NCI-H526 treated with DMSO at 0.1 percent for 48 hours (cell line): ENCODE data around the gene EPHA2.
"Not testable (repeated sequence)": the region's sequence is repeated elsewhere in the genome, so short reads cannot be mapped to it uniquely, and the experiment has no call there.

Experiments used
- DNase-seq: peaks from one replicate; lab custom pipeline; 2025; lab: John Stamatoyannopoulos, UW

The EPHA2 gene

DNA sequence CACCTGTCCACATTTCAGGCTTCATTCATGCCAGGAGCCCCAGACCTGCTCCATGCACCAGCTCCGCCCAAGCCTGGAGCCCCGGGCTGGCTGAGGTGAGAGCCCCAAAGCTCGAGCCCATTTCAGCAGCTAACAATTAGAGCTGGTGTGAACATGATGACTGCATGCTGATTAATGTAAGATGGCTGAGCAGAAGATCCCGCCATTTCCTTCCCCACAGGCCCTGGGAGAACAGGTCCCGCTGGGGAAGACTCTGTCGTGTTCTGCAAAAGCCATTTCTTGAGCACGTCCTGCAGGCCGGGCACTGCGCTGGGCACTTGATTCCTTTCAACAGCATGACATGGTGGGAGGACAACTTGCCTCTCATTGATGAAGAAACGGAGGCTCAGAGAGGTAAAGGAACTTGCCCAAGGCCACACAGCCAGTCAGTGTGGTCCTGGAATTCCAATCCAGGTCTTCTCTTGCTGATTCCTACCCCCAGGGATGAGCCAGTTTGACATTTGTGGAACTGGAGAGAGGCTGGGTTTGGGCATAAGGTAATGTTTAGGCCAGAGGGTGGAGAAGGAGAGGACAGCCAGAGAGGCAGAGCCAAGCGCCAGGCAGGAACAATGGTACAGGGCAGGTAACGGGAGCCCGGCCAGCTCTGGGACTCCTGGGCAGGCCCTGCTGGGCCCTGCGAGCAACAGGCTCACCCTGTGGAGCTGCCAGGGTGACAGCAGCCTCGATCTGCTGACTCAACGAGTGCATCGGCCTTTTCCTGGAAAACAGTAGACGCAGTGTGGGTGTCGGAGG lies 28.1 kb upstream of the EPHA2 start:
- DNase-seq: no peak

DNA sequence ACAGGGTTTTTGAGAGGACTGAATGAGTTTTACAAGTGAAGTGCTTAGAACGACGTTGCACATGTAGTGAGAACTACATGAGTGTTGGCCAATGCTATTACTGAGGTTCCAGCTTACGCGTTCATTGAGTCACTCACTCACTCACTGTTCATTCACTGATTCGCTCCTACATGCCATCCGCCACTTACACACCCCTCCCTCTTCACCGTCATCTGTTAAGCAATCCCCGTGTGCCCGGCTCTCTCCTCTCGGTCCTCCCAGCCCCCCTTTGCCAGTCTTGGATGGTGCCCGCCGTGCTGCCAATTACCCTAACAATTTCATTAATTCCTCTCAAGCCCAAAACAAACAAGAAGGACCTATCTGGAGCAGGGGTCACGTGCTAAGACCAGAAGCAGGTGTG lies 27.3 kb upstream of the EPHA2 start:
- no peak for DNase-seq

DNA sequence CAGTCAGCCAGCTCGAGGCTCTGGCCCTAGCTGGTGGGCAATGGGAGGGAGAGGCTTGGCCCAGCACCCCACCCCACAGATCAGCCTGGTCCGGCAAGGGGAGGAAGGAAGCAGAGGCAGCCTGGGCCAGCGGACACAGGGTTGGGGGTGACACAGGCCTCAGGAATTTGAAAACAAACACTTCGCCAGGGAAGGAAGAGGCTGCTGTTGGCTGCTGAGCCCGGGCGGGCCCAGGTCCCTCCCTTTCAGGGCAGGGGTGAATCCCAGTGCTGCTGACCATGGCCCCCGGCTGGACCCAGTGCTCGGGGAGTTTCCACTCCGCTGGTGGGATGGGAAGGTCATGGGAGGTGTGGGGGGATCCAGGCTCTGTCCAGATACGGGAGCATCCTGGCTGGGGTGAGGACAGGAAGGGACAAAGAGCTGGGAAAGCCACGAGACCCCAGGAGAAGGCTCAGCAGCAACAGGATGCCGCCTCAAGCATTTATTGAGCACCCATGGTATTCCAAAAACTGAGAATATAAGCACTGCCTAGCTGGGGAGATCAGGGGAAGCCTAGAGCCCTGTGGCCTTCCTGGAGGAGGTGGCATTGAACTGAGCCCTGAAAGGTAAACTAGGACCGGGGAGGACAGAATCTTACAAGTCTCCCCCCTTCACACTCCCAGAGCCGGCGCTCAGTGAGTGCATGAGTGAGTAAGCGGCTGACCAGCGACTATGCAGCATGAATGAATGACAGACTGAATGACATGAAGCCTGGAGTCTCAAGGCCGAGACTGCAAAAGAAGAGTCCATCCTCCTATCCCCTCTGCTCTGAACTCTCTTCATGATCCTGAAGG lies 26.2 kb upstream of the EPHA2 start:
- no peak for DNase-seq

GRCh38 chr1:16180291-16180824 lies 24.5 kb upstream of the EPHA2 start:
- DNase-seq: no peak

GRCh38 chr1:16178596-16179497 lies 23.0 kb upstream of the EPHA2 start:
- DNase-seq: no peak

DNA sequence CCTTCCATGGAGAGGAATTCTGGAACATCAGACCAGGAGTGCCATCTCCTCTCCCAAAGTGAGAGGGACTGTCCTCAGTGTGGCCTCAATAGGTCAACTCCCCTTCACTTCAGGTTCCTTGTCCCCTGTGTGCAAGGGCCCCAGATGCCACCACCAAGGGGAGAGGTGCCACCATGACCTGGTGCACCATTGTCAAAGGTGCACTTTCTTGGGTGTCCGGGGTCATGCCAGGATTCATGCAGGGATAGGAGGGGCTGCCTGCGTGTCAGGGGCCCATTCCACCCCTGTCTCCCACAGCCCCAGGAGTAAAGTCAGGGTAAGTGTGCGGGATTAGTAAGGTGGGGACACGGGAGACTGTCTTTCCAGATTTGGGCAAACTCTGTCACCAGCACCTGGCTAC lies 21.4 kb upstream of the EPHA2 start:
- no peak for DNase-seq

DNA sequence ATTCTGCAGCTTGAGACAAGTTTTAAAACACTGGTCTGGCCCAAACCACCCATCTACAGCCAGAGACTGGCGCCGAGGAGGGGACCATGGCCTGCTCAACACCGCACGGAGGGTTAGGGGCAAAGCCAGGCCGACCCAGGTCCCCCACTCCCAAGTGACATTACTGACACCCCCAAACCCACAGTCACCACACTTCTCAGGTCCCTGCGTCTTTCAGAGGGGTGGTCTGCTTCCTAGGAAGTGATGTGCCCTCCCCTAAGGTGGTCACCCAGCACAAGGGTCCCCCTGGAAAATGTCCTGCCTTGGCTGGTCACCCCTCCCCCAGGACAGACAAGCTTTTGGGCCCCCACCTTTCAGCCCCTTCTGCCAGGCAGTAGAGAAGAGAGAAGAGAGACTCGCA lies 20.8 kb upstream of the EPHA2 start:
- no peak for DNase-seq

- no peak for DNase-seq
Observed at GRCh38 chr1:16175610-16176553, 20.0 kb upstream of the EPHA2 start.

- DNase-seq: no peak
Observed at GRCh38 chr1:16174886-16175598, 19.2 kb upstream of the EPHA2 start.

GRCh38 chr1:16174261-16174868 lies 18.5 kb upstream of the EPHA2 start:
- DNase-seq: no peak

- no peak for DNase-seq
Observed at GRCh38 chr1:16173447-16174260, 17.8 kb upstream of the EPHA2 start.

DNA sequence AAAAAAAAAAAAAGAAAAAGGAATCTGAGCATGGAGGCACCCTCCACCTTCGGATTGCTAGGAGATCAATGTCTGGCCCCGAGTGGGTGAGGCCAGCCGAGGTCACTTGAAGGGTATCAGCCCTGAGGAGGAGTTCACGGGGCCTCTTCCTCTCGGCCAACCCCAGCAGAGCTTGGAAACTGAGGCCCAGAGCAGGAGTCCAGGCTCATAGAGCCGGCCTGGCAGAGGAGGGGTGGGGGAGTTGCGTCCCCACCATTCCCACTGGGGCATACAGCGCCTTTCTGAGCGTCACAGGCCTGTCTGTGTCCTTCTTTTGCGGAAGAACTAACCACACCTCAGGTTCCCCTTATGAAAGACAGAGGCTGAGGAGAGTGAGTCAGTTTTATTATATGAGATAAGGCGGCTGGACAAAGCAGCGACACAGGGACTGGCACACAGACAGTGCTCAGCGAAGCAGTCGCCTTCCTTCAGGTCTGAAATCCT lies 17.1 kb upstream of the EPHA2 start:
- no peak for DNase-seq

- DNase-seq: no peak
Observed at GRCh38 chr1:16172218-16172830, 16.5 kb upstream of the EPHA2 start.

GRCh38 chr1:16171314-16172151 lies 15.7 kb upstream of the EPHA2 start:
- no peak for DNase-seq

GRCh38 chr1:16170283-16170673 lies 14.4 kb upstream of the EPHA2 start:
- DNase-seq: no peak

GRCh38 chr1:16168622-16169360 lies 12.9 kb upstream of the EPHA2 start:
- DNase-seq: no peak

- not testable (repeated sequence) for DNase-seq
Observed at GRCh38 chr1:16168144-16168495, 12.3 kb upstream of the EPHA2 start.
